ENCODE results near the gene SLC29A3.
"Not testable (repeated sequence)": the region's sequence is repeated elsewhere in the genome, so short reads cannot be mapped to it uniquely, and the experiment has no call there.

The SLC29A3 gene

DNA sequence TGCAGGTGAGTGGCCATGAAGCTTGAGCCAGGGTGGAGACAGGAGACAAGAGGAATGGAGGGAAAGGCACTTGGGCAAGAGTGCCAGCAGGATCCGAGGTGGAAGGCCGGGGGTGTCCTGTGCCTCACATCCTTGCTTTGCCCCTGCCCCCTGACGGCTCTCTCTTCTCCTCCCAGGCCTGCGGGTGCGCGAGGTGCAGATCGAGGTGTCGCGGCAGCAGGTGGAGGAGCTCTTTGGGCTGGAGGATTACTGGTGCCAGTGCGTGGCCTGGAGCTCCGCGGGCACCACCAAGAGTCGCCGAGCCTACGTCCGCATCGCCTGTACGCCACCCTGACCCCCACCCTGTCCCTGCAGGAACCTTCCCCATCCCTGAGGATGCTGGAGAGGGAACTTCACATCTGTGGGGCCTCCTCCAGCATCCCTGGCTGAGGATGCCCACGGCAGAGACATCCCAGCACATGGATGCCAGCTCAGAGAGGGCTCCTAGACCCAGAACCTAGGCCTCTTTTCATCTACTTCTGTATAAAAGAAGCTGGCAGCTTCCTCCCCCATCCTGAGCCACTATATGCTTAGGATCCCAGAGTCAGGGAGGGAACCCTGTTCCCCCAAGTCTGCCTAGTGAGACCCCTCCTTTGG, 34.4 kb upstream of the SLC29A3 start:
- no peak for DNase-seq

DNA sequence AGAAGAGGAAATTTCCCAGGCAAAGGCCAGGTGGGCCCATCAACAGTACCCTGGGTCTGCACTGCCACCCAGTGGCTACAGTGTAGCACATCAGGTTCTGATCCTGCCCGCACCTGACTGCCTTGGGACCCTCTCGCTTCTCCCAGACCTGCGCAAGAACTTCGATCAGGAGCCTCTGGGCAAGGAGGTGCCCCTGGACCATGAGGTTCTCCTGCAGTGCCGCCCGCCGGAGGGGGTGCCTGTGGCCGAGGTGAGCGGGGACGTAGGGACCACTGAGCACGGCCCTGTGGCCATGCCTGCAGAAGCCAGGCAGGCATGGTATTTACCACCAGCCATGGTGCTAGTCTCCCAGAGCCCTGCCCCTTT, 33.9 kb upstream of the SLC29A3 start:
- DNase-seq = peak in 1 of 2 experiments; percentile 12

DNA sequence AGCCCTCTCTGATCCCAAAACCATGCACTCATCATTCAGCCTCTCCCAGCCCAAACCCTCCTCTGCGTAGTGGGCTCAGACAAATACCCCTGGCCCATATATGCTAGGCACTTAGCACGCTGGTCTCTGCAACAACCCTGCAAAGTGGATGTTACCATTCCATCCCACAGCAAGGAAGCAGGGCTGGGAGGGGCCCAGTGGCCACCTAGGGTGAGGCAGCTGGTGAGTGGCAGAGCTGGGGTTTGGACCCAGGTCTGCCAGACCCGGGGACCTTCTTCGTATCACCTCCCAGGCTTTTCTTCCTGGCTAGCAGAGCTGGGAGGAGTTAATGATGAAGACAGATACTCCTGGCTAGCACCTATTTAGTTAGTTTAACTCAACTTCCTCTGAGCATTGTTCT, 33.1 kb upstream of the SLC29A3 start:
- no peak for DNase-seq

DNA sequence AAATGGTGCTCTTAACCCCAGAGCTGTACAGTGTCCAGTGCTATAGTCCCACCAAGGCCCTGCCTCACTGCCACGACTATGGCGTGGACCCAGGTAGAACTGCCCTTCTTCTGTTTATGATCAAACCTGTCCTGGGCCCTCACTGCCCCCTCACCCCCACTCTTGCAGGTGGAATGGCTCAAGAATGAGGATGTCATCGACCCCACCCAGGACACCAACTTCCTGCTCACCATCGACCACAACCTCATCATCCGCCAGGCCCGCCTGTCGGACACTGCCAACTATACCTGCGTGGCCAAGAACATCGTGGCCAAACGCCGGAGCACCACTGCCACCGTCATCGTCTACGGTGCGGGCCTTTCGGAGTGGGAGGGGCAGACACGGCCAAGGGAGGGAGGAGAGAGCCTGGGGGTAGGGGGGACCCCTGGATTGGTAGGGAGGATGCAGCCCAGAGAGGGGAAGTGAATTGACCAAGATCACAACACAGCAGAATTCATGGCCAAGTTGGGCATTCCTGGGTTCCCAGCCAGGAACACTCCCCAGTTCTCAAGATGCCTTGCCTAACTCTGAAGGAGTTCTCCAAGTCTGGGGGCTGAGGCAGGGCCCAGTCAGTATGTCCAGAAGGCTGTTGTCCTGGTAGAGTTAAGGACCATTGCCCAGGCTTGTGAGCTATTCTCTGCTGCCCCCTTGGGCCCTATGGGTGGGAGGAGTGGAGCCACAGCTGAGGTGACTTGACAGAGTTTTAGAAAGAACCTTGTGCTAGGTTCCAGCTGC, 32.4 kb upstream of the SLC29A3 start:
- no peak for DNase-seq

DNA sequence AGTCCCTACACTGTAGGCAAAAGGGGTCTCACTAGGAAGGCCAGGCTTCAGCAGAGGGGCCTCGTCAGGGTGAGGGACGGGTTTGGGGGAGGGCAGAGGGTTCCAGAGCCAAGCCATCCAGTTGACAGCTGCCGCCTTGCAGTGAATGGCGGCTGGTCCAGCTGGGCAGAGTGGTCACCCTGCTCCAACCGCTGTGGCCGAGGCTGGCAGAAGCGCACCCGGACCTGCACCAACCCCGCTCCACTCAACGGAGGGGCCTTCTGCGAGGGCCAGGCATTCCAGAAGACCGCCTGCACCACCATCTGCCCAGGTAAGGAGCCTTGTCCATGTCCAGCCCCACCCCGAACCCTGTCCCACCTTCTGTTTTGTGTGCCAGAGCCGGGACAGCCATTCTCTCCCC, 31.6 kb upstream of the SLC29A3 start:
- DNase-seq = no peak

DNA sequence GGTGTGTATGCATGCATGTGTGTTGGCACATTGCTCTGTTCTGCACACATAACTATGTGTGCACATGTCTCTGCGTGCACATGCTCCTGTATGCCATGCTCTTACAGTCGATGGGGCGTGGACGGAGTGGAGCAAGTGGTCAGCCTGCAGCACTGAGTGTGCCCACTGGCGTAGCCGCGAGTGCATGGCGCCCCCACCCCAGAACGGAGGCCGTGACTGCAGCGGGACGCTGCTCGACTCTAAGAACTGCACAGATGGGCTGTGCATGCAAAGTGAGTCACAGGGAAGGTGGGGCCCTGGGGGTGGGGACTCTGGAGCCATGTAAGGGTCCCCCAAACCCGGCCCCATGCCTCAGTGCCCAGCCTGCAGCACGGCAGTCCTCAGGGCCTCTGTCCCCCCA, 30.6 kb upstream of the SLC29A3 start:
- no peak for DNase-seq

DNA sequence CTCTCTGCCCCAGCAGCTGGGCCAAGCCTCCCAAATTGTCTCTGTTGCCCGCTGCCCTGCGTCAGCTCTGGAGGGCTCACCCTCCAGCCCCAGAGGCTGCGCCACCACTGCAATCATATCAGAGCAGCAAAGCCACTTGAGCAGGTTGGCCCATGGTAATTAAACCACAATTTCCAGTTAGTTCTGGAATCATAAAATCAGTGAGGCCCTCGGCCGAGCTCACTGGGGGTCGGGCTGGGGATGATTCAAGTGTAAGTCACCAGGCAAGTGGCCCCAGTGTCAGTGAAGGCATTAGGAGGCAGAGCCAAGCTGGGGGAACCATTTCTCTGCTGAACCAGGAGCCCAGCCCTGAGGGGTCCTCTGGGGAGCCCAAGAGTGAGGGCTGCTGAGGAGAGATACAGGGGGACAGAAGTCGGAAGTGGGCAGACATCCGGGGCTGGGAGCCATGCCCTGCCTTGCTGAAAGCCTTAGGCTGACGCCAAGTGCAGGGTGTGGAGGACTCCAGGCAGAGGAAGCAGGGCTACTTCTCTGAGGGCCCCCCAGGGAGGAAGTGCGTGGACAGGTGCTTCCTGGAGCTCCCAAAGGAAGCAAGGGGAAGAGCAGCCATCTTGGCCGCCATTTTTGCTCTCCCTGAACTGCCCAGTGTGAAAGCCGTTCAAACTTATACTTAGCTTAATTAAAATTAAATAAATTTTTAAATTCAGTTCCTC, 29.5 kb upstream of the SLC29A3 start:
- no peak for DNase-seq

DNA sequence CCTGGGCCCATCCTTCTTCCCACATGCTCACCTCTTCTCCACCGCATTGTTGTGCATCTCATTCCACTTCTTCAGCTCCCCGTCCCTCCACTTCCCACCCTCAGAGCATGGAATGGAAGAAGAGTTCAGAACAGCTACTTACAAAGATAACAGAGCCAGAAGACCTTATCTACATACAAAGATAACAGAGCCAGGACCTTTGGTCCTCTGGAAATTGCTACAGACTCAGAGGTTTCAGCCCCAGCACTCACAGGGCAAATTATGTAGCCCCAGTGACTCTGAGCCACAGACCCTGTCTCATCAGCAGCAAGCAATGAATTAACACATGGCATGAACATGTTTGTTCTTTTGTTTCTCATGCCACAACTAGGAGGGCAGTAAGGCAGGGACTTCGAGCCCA, 28.7 kb upstream of the SLC29A3 start:
- no peak for DNase-seq

DNA sequence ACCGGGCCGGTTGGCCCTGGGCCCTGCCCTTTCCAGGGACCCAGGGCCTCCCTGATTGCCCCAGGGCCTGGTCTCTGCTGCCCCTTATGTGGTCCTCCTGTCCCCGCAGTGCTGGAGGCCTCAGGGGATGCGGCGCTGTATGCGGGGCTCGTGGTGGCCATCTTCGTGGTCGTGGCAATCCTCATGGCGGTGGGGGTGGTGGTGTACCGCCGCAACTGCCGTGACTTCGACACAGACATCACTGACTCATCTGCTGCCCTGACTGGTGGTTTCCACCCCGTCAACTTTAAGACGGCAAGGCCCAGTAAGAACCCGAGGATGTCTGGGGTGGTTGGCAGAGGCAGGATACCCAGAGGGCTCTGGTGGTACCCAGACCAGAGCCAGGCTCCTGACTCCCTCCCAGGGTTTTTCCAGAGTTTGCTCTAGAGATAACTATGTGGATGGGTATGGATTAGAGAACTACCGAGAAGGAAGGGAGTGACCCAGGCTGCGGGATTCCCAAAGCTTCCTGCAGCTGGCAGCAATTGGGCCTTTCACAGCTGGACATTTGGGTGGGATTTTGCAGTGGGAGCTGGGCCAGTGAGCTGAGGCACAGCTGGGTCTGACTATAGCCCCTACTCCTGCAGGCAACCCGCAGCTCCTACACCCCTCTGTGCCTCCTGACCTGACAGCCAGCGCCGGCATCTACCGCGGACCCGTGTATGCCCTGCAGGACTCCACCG, 28.1 kb upstream of the SLC29A3 start:
- no peak for DNase-seq

DNA sequence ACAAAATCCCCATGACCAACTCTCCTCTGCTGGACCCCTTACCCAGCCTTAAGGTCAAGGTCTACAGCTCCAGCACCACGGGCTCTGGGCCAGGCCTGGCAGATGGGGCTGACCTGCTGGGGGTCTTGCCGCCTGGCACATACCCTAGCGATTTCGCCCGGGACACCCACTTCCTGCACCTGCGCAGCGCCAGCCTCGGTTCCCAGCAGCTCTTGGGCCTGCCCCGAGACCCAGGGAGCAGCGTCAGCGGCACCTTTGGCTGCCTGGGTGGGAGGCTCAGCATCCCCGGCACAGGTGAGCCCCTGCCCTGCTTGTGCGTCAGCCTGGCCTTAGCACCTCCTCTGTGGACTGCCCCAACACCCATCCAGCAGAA, 27.5 kb upstream of the SLC29A3 start:
- no peak for DNase-seq

DNA sequence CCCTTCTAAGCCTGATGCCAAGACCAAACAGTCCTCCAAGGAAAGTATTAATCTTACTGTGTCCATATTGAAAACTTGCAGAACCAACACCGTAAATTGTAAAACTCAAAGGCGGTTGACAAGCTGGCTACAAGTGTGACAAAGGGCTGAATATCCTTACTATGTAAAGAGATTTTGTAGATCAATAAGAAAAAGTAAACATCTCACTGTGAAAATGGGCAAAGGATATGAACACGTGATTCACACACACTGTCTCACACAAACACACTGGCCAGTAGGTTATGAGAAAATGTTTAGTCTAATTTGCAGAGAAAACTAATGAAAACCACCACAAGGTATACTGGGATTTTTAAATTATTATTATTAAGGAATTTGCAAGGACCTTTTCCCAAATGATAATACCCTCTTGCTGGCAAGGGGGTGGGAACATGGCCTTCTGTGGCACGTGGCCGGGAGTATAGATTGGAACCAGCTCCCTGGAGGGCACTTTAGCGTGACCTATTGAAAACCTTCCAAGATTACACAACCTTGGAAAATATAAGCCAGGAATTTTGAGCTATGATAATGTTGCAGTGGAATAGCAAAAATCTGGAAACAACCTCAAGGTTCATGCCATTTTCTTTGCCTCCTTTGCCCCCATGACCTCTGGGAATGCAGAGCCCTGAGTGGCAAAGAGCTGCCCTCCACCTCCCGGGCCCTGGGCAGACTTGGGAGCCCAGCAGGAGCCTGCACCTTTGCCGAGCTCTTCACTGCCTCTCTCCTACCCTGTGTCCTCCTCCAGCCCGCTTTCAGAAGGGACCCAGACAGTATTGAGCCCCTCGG, 26.2 kb upstream of the SLC29A3 start:
- no peak for DNase-seq

DNA sequence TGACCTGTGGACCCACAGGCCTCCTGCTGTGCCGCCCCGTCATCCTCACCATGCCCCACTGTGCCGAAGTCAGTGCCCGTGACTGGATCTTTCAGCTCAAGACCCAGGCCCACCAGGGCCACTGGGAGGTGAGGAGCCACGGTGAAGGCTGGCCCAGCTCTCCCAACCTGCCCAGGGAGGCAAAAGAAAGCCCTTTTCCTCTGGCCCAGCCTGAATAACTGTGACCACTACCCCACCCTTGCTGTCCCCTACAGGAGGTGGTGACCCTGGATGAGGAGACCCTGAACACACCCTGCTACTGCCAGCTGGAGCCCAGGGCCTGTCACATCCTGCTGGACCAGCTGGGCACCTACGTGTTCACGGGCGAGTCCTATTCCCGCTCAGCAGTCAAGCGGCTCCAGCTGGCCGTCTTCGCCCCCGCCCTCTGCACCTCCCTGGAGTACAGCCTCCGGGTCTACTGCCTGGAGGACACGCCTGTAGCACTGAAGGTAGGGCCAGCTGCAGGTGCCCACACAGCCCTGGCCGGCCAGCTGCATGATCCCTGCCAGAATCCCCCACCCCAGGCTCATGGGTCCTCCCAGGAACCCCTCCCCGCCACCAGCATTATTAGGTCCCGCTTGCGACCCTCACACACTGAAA, 25.5 kb upstream of the SLC29A3 start:
- peak in 1 of 2 experiments; percentile 19 for DNase-seq

DNA sequence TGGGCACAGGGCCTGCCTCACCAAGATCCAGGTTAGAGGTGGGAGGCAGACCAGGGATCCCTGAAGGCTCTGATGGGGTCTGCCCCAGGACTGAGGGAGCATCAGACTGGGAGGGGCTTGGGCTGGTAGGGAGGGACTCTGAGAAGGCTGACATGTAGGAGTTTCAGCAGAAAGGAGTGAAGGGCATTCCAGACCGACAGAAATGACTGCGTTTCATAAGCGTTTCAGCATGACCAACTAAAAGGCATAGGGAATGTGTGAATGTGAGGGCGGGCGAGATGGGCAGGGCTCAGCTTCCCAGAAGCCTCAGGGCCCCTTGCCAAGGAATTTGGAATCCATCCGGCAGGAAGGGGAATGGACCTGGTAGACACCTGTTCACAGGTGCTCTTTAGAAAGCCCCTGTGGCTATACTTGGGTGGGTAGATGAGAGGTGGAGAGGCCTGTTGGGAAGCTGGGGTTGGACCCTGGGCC, 24.9 kb upstream of the SLC29A3 start:
- no peak for DNase-seq

DNA sequence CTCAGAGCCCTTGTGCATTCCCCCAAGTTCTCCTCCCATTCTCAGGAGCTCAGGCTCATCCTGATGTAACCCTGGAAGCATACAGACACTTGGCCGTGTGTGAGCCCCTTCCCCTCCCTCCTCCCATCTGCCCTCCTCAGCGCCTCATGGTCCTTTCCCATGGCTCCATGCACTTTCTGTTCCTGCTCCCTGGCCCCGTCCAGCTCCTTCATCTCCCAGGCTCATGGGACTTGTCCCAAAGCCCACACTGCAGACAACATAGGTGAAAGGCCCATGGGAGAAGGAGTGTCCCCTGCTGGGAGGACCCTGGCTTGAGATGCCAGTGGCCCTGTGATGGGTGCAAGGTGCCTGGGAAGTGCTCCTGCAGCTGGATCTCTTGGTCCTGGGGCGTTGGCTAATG, 24.2 kb upstream of the SLC29A3 start:
- no peak for DNase-seq

DNA sequence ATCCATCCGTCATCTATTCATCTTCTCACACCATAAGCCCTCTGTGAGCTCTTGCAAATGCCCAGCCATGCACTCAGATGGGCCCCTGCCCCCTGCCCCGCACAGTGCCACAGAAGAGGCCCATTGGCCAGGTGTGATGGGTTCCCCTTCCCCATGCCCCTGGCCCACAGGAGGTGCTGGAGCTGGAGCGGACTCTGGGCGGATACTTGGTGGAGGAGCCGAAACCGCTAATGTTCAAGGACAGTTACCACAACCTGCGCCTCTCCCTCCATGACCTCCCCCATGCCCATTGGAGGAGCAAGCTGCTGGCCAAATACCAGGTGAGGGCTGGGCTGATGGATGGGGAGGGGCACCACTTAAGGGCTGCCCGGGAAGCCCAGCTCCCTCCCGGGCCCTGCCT, 23.4 kb upstream of the SLC29A3 start:
- no peak for DNase-seq

DNA sequence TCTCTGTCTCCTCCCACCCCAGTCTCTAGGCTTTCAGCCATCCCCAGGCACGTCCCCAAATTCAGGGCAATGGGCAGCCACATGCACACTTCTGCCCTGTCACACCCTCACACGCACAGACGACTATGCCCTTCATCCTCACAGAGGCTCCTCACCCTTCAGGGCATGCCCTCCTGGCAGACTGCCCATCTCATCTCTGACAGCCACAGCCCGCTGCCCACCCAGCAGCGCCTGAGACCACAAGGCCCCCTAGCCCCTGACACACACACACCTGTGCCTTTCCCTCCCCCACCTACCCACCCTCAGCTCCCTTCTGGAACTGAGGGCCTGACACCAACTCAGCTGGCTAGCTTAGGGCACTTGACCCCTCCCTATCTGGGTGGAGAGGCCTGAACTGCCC, 23.0 kb upstream of the SLC29A3 start:
- no peak for DNase-seq

DNA sequence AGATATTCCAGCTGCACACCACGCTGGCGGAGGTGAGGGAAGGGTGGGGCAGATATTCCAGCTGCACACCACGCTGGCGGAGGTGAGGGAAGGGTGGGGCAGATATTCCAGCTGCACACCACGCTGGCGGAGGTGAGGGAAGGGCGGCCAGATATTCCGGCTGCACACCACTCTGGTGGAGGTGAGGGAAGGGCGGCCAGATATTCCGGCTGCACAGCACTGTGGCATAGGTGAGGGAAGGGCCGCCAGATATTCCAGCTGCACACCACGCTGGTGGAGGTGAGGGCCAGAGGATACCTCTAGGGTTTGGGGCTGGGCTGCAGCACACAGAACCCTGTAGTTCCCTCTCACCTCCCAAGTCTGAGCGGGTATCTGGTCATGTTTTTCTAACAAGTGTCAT, 22.2 kb upstream of the SLC29A3 start:
- DNase-seq = not testable (repeated sequence)

DNA sequence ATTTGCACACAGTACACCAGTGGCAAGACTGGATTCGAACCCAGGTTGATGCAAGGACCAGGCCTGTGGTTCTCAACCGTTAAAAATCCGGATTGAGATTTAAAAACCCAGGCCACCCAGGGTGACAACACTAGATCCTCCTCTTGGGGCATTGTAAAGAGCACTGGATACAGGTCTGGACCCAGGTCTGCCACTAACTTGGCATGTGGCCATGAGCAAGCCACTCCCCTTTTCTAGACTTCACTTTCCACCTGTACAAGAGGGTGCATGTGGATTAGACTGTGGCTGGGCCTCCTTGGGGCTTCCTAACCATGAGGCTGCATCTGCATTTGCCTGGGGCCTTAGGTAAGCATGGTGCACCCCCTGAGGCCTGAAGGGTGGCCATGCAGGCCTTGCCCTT, 21.7 kb upstream of the SLC29A3 start:
- no peak for DNase-seq

DNA sequence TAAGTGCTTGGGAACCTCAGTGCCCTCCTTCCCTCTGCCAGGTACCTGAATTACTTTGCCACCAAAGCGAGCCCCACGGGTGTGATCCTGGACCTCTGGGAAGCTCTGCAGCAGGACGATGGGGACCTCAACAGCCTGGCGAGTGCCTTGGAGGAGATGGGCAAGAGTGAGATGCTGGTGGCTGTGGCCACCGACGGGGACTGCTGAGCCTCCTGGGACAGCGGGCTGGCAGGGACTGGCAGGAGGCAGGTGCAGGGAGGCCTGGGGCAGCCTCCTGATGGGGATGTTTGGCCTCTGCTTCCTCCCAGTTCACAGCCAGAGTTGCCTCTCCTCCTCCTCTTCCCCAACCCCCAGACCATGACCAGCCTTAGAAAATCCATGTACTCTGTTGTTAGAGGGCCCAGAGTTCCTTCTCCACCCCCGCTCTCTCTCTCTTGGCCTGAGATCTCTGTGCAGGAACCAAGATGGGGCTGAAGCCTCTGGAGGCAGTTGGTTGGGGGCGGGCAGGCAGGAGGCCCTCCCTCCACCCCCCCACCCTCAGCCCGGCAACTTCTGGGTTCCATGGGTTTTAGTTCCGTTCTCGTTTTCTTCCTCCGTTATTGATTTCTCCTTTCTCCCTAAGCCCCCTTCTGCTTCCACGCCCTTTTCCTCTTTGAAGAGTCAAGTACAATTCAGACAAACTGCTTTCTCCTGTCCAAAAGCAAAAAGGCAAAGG, 19.8 kb upstream of the SLC29A3 start:
- no peak for DNase-seq

DNA sequence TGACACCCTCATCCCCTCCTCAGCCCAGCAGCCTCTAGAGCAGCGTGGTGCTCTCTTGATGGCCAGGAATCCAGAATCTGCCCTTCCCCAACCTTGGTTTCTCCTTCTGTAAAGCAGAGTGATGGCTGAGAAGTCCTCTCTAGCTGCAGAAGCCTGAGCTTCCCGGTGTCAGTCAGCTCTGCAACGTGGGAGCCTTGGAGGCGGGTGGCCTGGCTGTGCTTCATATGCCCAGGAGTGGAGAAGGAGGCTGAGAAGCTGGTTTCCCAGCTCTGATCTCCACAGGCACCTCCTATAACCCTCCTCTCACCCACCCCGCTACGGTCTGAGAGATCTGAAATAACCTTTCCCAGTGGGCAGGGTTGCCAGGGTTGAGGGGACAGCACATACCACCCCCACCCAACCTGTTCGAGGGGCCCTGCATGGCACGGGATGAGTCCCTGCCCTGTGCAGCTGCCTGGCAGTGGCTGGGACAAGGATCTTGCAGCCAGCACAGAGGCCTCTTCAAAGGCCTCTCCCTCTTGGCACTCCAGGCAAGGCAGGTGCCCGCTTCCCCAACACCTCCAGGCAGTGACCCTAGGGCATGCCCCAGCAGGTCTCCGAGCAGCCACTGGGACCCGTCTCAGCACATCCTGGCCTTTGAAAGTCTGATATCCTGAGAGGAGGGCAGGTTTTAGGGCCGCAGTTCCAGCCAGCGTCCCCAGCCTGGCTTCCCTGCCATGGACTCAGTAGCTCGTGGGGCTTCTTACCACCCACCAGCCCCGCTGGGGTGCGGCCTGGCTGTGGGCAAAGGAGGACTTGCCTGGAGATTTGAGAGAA, 18.3 kb upstream of the SLC29A3 start:
- no peak for DNase-seq

All from SHP77 (cell line).